Activated naive CD4-positive, alpha-beta T cell treated with anti-CD3 and anti-CD28 coated beads, Interleukin-2, amount 50 U/mL, for 24 hours (primary cell): ENCODE measurements around the gene SOBP.

ENCODE experiments used
- H3K27ac Mint-ChIP-seq: one replicate; pipeline ENCODE4 v1.8.0; 2021; ENCODE audit warnings: mild to moderate bottlenecking, mixed read lengths
- H3K27me3 Mint-ChIP-seq: one replicate; pipeline ENCODE4 v1.8.0; 2021; ENCODE audit warnings: mixed read lengths
- H3K36me3 Mint-ChIP-seq: one replicate; pipeline ENCODE4 v1.8.0; 2021; ENCODE audit warnings: mixed read lengths
- H3K4me1 Mint-ChIP-seq: one replicate; pipeline ENCODE4 v1.8.0; 2021; ENCODE audit warnings: mixed read lengths
- H3K4me3 Mint-ChIP-seq: one replicate; pipeline ENCODE4 v1.8.0; 2021; ENCODE audit warnings: mild to moderate bottlenecking, mixed read lengths
- H3K9me3 Mint-ChIP-seq: one replicate; pipeline ENCODE4 v1.8.0; 2021; ENCODE audit warnings: mixed read lengths

SOBP gene

GRCh38 chr6:107635057-107635515 lies 145.2 kb downstream of the SOBP start:
- H3K4me3 Mint-ChIP-seq: peak overlapping the region; percentile 58
- no peaks in the 10 kb centered on the region for H3K9me3 Mint-ChIP-seq
- peaks cover 50% of the 10 kb centered on the region for H3K27me3 Mint-ChIP-seq
- no peak overlapping the region for H3K27ac Mint-ChIP-seq
- peaks cover 6% of the 10 kb centered on the region for H3K4me1 Mint-ChIP-seq
- no peaks in the 10 kb centered on the region for H3K36me3 Mint-ChIP-seq

- H3K9me3 Mint-ChIP-seq: no peaks in the 10 kb centered on the region
- peaks cover 6% of the 10 kb centered on the region for H3K4me1 Mint-ChIP-seq
- peaks cover 49% of the 10 kb centered on the region for H3K27me3 Mint-ChIP-seq
- no peaks in the 10 kb centered on the region for H3K36me3 Mint-ChIP-seq
- H3K4me3 Mint-ChIP-seq: no peak overlapping the region
- no peak overlapping the region for H3K27ac Mint-ChIP-seq
Observed at GRCh38 chr6:107636486-107636885, 146.6 kb downstream of the SOBP start.

DNA sequence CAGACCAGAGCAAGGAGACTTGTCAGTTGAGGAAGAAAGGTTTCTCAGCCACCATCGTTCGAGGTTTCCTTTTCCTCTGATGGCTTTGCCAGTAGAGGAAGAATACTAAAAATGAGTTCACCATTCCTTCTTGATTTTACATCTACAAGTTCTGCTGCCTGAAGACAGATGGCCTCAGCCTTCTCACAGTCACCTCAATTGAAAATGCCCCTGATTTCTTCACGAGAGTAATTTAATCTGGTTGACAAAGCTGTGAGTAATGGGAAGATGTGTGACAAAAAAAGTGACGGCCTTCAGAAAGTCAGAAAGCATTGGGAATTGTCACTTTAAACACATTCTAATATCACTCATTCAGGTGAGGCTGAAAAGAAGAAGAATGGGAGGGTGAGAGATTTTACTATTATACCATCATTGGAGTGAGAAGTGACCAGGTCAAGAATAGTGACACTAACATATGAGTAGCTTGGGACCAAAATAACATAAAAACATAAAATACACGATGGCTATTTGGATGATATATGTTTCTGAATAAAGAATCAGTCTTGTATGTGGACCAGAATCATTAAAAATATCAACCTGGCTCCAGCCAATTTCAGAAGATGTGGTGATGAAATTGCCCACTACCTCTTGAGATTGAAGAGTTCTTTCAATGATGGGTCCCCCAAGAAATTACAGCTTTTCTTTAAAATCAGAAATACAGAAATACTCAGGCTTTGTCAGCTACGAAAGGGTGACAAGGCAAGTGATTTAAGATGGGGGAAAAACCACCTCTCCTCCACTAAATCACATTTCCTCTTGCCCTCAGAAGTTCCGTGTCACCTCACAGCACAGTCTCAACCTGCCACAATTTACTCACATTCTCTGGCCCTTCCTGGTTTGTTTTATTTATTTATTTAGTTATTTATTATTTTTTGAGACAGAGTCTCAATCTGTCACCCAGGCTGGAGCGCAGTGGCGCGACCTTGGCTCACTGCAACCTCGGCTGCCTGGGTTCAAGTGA lies 147.7 kb downstream of the SOBP start:
- no peak overlapping the region for H3K4me3 Mint-ChIP-seq
- peaks cover 6% of the 10 kb centered on the region for H3K4me1 Mint-ChIP-seq
- H3K27ac Mint-ChIP-seq: no peak overlapping the region
- no peaks in the 10 kb centered on the region for H3K36me3 Mint-ChIP-seq
- H3K27me3 Mint-ChIP-seq: peaks cover 40% of the 10 kb centered on the region
- H3K9me3 Mint-ChIP-seq: no peaks in the 10 kb centered on the region

DNA sequence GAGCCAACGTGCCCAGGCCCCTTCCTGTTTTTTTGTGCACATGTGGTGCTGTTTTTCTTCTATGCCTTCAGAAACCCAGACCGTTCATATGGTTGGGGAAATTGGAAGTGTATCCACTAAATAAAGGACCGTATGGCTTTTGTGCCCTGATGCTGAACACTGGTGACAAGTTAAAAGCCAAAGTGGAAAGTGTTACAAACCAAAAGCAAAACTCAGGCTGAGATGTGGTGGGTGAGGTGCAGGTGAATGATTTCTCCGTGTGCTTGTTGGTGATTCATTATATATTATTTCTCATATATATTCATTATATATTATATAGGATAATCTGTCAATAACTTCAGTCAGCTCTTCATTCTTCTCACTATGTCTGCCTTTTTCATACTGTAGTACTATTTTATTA lies 148.6 kb downstream of the SOBP start:
- H3K4me1 Mint-ChIP-seq: no peaks in the 10 kb centered on the region
- no peak overlapping the region for H3K27ac Mint-ChIP-seq
- peaks cover 31% of the 10 kb centered on the region for H3K27me3 Mint-ChIP-seq
- no peaks in the 10 kb centered on the region for H3K36me3 Mint-ChIP-seq
- no peak overlapping the region for H3K4me3 Mint-ChIP-seq
- H3K9me3 Mint-ChIP-seq: no peaks in the 10 kb centered on the region

GRCh38 chr6:107639511-107639910 lies 149.6 kb downstream of the SOBP start:
- no peaks in the 10 kb centered on the region for H3K4me1 Mint-ChIP-seq
- H3K27me3 Mint-ChIP-seq: peaks cover 27% of the 10 kb centered on the region
- no peaks in the 10 kb centered on the region for H3K36me3 Mint-ChIP-seq
- no peak overlapping the region for H3K27ac Mint-ChIP-seq
- no peak overlapping the region for H3K4me3 Mint-ChIP-seq
- H3K9me3 Mint-ChIP-seq: no peaks in the 10 kb centered on the region

GRCh38 chr6:107641071-107641470 lies 151.2 kb downstream of the SOBP start:
- Mint-ChIP-seq H3K4me3 (no peak overlapping the region), H3K27me3 (peaks cover 20% of the 10 kb centered on the region), H3K36me3 (no peaks in the 10 kb centered on the region), H3K27ac (no peak overlapping the region), H3K4me1 (no peaks in the 10 kb centered on the region), H3K9me3 (no peaks in the 10 kb centered on the region)

DNA sequence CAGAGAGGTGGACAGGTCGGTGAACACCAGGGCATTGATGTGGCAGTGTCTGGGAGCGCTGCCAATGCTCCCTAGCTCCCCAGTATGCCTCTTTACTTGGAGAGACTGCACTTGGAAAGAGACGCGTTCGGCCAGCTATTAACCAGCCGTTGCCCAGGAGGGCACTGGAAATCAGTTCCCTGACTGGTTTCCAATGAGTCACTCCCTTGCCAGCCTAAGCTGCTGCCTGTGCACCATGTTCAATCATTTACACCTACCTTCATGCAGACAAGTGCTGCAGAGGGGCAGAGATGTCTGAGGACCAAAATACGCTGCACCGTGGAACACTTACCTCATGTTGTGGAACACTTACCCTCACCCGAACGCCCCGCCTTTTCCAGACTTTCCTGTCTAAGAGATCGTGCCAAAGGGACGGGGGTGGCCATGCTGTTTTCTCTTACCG lies 151.6 kb downstream of the SOBP start:
- Mint-ChIP-seq H3K36me3 (no peaks in the 10 kb centered on the region), H3K27ac (no peak overlapping the region), H3K27me3 (peaks cover 16% of the 10 kb centered on the region), H3K4me3 (no peak overlapping the region), H3K4me1 (no peaks in the 10 kb centered on the region), H3K9me3 (no peaks in the 10 kb centered on the region)

DNA sequence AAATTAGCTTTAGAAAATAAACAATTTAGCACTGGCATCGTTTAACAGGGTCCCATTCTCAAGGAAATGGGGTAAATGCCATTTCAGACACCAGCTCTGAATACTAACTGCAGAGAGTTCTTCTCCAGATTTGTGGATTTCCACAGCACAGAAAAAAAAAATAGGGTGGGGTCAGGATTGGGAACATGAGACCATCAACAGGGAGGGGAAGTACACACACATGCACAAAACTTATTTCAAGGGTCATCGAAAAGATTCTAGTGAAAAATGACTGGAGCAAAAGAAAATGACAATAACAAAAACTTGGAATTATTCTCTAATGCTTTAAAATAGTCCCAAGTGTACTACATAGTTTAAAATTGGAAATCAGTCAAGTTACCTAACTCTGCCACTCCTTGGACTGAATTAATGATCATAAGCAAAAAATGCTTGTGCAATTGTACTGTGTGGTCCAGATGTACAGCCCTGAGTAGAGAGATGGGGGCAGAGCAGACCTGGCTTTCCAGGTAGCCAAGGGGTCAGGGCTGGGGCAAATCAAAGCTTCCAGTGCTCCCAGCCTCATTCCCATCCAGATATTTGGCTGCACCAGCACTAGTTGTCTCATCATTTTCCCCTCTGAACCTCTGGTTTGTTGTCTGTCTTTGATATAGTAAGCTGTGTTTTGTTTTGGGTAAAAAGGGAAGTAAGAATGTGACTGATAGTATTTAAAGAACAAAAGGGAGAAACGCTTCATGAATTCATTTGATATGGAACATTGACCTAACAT lies 152.4 kb downstream of the SOBP start:
- peaks cover 10% of the 10 kb centered on the region for H3K27me3 Mint-ChIP-seq
- H3K36me3 Mint-ChIP-seq: no peaks in the 10 kb centered on the region
- no peak overlapping the region for H3K27ac Mint-ChIP-seq
- no peaks in the 10 kb centered on the region for H3K4me1 Mint-ChIP-seq
- H3K4me3 Mint-ChIP-seq: no peak overlapping the region
- H3K9me3 Mint-ChIP-seq: no peaks in the 10 kb centered on the region

- Mint-ChIP-seq H3K9me3 (no peaks in the 10 kb centered on the region), H3K27ac (no peak overlapping the region), H3K4me3 (no peak overlapping the region), H3K4me1 (no peaks in the 10 kb centered on the region), H3K27me3 (peaks cover 6% of the 10 kb centered on the region), H3K36me3 (no peaks in the 10 kb centered on the region)
Observed at GRCh38 chr6:107642861-107643328, 153.0 kb downstream of the SOBP start.

DNA sequence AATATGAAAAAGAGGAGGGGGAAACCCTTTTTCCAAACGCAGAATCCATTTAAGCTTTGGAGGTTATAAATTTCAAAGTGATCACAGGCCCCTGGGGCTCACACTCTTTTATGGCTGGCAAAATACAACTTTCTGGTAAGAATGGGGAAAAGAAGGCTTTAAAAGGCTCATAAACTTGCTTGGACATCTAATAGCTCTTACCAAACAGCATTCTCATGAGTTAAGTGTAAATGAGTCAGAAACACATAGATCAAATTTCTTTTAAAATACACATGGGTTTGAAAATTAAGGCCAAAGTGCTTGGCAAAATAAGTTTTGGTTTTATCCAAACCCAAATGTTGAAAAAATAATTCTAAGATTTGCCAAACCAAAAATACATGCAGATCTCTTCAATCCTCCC lies 154.6 kb downstream of the SOBP start:
- Mint-ChIP-seq H3K27ac (no peak overlapping the region), H3K4me3 (no peak overlapping the region), H3K27me3 (peaks cover 6% of the 10 kb centered on the region), H3K9me3 (no peaks in the 10 kb centered on the region), H3K4me1 (no peaks in the 10 kb centered on the region), H3K36me3 (no peaks in the 10 kb centered on the region)

GRCh38 chr6:107645740-107646139 lies 155.8 kb downstream of the SOBP start:
- Mint-ChIP-seq H3K36me3 (no peaks in the 10 kb centered on the region), H3K27me3 (no peaks in the 10 kb centered on the region)

DNA sequence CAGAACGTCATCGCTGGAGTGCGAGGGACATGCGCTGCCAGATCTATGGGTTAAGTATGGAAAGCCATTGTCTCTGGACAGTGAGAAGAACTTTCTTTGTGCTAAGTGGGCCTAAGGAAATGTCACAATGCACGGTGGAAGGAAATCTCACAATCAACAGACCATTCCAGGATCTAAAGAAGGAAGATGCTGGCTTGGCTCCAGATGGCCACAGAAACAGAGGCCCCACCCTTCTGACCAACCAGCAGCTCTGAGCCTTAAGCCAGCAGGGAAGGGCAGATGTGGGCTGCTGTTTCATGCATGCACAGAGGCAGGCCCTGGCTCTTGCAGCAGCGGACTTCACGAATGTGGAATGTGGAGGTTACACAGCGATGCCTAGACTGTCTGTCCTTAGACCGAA lies 156.3 kb downstream of the SOBP start:
- Mint-ChIP-seq H3K27me3 (no peaks in the 10 kb centered on the region), H3K9me3 (no peaks in the 10 kb centered on the region), H3K27ac (no peak overlapping the region), H3K36me3 (no peaks in the 10 kb centered on the region), H3K4me1 (no peaks in the 10 kb centered on the region), H3K4me3 (no peak overlapping the region)

More at GRCh38 chr6:107645740-107646139, 155.8 kb downstream of the SOBP start:
- Mint-ChIP-seq H3K9me3 (no peaks in the 10 kb centered on the region), H3K27ac (no peak overlapping the region), H3K4me1 (no peaks in the 10 kb centered on the region), H3K4me3 (no peak overlapping the region)

- Mint-ChIP-seq H3K36me3 (no peaks in the 10 kb centered on the region), H3K27ac (no peak overlapping the region), H3K27me3 (no peaks in the 10 kb centered on the region), H3K4me3 (no peak overlapping the region), H3K9me3 (no peaks in the 10 kb centered on the region), H3K4me1 (no peaks in the 10 kb centered on the region)
Observed at GRCh38 chr6:107646776-107647438, 157.0 kb downstream of the SOBP start.

GRCh38 chr6:107647439-107647948 lies 157.6 kb downstream of the SOBP start:
- Mint-ChIP-seq H3K27ac (no peak overlapping the region), H3K36me3 (no peaks in the 10 kb centered on the region), H3K27me3 (no peaks in the 10 kb centered on the region), H3K4me3 (no peak overlapping the region), H3K9me3 (no peaks in the 10 kb centered on the region), H3K4me1 (no peaks in the 10 kb centered on the region)

GRCh38 chr6:107648983-107649382 lies 159.1 kb downstream of the SOBP start:
- Mint-ChIP-seq H3K9me3 (no peaks in the 10 kb centered on the region), H3K36me3 (no peaks in the 10 kb centered on the region), H3K4me3 (no peak overlapping the region), H3K27ac (no peak overlapping the region), H3K27me3 (no peaks in the 10 kb centered on the region), H3K4me1 (no peaks in the 10 kb centered on the region)
